Lung (tissue), 12 donors: ENCODE measurements around the gene ADGRA3. TPM values are rescaled to one million over a fixed set of nuclear protein-coding genes. Genes with fewer than 3 reads are reported as not detected.

Experiments used
- ATAC-seq: fragments of 200-7000 bp; cut with Tn5 transposase; one replicate; pipeline ENCODE4 v1.9.1; 2020; ENCODE audit warnings: moderate number of reproducible peaks; ENCODE audit not compliant: insufficient read depth, low FRiP score
- DNase-seq, 3 donors: peaks; one replicate each; pipeline ENCODE4 v3.0.0-alpha.2; 2013 to 2017
- H3K27ac ChIP-seq, 2 donors: one replicate each; pipeline ENCODE4 v1.5.1; 2013; ENCODE audit warnings: mild to moderate bottlenecking in 2 of 2, moderate library complexity in 2 of 2, control low read depth in 1 of 2, inconsistent platforms in 1 of 2, low read depth in 1 of 2, low read length in 1 of 2
- H3K27me3 ChIP-seq, 3 donors: one replicate each; pipeline ENCODE4 v1.5.1; 2013; ENCODE audit warnings: low read length in 2 of 3; ENCODE audit not compliant: control insufficient read depth in 3 of 3, insufficient read depth in 3 of 3
- H3K36me3 ChIP-seq, 4 donors: one replicate each; pipeline ENCODE4 v1.5.1; 2013; ENCODE audit warnings: low read length in 4 of 4, mild to moderate bottlenecking in 1 of 4, moderate library complexity in 1 of 4; ENCODE audit not compliant: control insufficient read depth in 4 of 4, insufficient read depth in 4 of 4
- H3K4me1 ChIP-seq, 5 donors: one replicate each; pipeline ENCODE4 v1.5.1; 2013; ENCODE audit warnings: low read length in 5 of 5, mild to moderate bottlenecking in 2 of 5, moderate library complexity in 1 of 5; ENCODE audit not compliant: control insufficient read depth in 5 of 5, insufficient read depth in 5 of 5
- H3K4me3 ChIP-seq: one replicate; pipeline ENCODE4 v1.5.1; 2013; ENCODE audit warnings: mild to moderate bottlenecking, control low read depth, moderate library complexity
- H3K9ac ChIP-seq, 2 donors: one replicate each; pipeline ENCODE4 v1.5.1; 2013; ENCODE audit warnings: low read length in 2 of 2, control low read depth in 1 of 2; ENCODE audit not compliant: insufficient read depth in 1 of 2
- H3K9me3 ChIP-seq, 4 donors: one replicate each; pipeline ENCODE4 v1.5.1; 2013; ENCODE audit warnings: low read length in 3 of 4, mild to moderate bottlenecking in 1 of 4, moderate library complexity in 1 of 4; ENCODE audit not compliant: control insufficient read depth in 4 of 4, insufficient read depth in 3 of 4
- WGBS, 2 donors: extraction: QIAGEN DNeasy Blood & Tissue Kit; methylation state at CpG; one replicate each; pipeline ENCODE4 v1.1.7; 2013; 5-methylcytosine and 5-hydroxymethylcytosine counted together
- polyA plus RNA-seq, 2 donors: library from polyadenylated mRNA; stranded (reverse); fragments of 200-250 nt; gene quantifications; one replicate each; pipeline ENCODE4 v1.2.1, GENCODE V29; 2013
- total RNA-seq, 2 donors: library from RNA; depleted of rRNA in 1 of 2; stranded (reverse); fragments of >200 nt in 1 of 2; gene quantifications; one replicate each; pipeline ENCODE4 v1.2.1, GENCODE V29; 2014 to 2021
- TF ChIP-seq, protein P1 (sequence below): IDR thresholded peaks from 2 replicates; pipeline ENCODE4 v1.5.1; 2012; ENCODE audit warnings: mild to moderate bottlenecking; ENCODE audit errors: control extremely low read depth, extremely low read depth
- donor health status: control.
- donor health status: control.
- donor health status: Bipolar disorder and iron deficiency.
- donor health status: healthy.
- donor health status: DM: yes; HTN: yes; CAD: no.

ADGRA3 gene
- total and polyA plus RNA-seq, 4 donors = 6.6 to 62.8 (median 11.9) TPM

DNA sequence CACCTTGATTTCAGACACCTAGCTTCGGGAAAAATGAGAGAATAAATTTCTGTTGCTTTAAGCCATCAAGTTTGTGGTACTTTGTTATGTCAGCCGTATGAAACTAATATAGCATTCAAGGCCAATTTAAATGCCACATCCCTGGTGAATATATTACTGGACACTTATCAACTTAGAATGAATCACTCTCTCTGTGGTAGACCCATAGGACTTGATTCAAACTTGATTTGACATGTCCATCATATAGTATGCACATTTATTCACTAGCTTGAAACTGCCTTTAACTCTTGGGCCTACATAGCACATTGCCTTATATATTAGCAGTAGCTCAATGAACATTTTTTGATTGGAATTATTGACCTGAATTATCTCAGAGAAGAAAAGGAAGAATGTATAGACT is 172.3 kb downstream of the ADGRA3 start:
- WGBS, 2 donors = 91 to 95% methylated on average over 2 of the region's 2 CpGs
- no peaks in the 10 kb centered on the region for H3K36me3 ChIP-seq
- ATAC-seq = no peak
- H3K27me3 ChIP-seq = no peaks in the 10 kb centered on the region
- no peaks in the 10 kb centered on the region for H3K4me1 ChIP-seq
- no peak overlapping the region for H3K27ac ChIP-seq
- no peak for DNase-seq
- H3K9ac ChIP-seq = no peak overlapping the region
- no peak overlapping the region for H3K4me3 ChIP-seq
- no peaks in the 10 kb centered on the region for H3K9me3 ChIP-seq
- TF ChIP-seq, protein P1, sequence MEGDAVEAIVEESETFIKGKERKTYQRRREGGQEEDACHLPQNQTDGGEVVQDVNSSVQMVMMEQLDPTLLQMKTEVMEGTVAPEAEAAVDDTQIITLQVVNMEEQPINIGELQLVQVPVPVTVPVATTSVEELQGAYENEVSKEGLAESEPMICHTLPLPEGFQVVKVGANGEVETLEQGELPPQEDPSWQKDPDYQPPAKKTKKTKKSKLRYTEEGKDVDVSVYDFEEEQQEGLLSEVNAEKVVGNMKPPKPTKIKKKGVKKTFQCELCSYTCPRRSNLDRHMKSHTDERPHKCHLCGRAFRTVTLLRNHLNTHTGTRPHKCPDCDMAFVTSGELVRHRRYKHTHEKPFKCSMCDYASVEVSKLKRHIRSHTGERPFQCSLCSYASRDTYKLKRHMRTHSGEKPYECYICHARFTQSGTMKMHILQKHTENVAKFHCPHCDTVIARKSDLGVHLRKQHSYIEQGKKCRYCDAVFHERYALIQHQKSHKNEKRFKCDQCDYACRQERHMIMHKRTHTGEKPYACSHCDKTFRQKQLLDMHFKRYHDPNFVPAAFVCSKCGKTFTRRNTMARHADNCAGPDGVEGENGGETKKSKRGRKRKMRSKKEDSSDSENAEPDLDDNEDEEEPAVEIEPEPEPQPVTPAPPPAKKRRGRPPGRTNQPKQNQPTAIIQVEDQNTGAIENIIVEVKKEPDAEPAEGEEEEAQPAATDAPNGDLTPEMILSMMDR = no peak

DNA sequence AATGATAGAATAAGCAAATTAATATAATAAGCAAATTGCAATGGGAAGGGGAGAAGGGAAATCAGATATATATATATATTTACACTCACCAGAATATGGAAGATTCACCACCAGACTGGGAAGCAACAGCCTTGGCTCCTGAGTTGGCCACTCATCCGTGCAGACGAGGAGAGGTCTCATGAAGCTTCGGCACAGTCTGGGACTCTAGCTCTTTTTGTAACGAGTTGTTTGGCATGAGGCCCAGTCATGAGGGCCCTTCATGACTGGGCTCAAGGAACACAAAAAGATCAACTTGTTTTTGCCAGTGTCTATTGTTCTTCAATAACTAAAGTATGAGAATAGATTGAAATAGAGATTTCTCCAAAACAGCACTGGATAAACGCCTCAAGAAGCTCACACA is 176.4 kb downstream of the ADGRA3 start:
- H3K9me3 ChIP-seq = no peaks in the 10 kb centered on the region
- H3K9ac ChIP-seq = no peak overlapping the region
- no peak overlapping the region for H3K27ac ChIP-seq
- no peaks in the 10 kb centered on the region for H3K36me3 ChIP-seq
- ATAC-seq = no peak
- no peaks in the 10 kb centered on the region for H3K27me3 ChIP-seq
- no peak overlapping the region for H3K4me3 ChIP-seq
- no peak for DNase-seq
- TF ChIP-seq, protein P1 = no peak
- H3K4me1 ChIP-seq = peaks cover 0 to 2% (median 0%) of the 10 kb centered on the region in 5 donors
- WGBS, 2 donors = 54 to 58% methylated on average over 5 of the region's 5 CpGs

DNA sequence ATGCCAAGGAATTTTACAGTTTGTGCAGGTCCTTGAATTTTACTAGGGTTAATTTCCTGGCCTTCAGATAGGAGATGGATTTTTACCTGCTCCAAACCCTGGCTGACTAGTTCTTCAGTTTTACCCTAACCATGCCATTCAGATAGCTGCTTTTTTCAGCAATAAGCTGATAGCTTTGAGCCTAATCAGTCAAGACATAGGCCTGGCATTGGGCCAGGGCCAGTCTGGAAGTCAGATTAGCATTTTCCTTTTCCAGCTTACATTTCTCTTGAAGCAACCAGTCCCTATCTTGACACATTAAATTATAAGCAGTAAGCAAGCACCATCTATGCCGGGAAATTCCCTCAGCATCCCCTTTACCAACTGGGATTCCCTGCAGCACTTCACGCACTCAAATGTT is 177.1 kb downstream of the ADGRA3 start:
- DNase-seq (peak in 2 of 3 donors; percentile 10 to 19), ATAC-seq (no peak)
- Histone ChIP-seq H3K4me1 (peaks cover 0 to 2% (median 0%) of the 10 kb centered on the region in 5 donors), H3K9ac (no peak overlapping the region), H3K27ac (no peak overlapping the region), H3K4me3 (no peak overlapping the region), H3K9me3 (no peaks in the 10 kb centered on the region), H3K36me3 (no peaks in the 10 kb centered on the region), H3K27me3 (no peaks in the 10 kb centered on the region)
- 82 to 83% methylated on average over 2 of the region's 2 CpGs for WGBS, 2 donors
- TF ChIP-seq, protein P1 = no peak

Other genes starting within 250 kb of the ADGRA3 start
- gene GBA3, start 176.9 kb upstream of the ADGRA3 start, total RNA-seq = under 1 TPM; 0.23 to 0.34 TPM
- under 1 TPM in 1 of 2 donors, not detected in 1; 0.31 TPM for gene GBA3, start 176.9 kb upstream of the ADGRA3 start, polyA plus RNA-seq